Measurements from ENCODE around the gene TXNDC2. TPM values are rescaled to one million over a fixed set of nuclear protein-coding genes. Genes with fewer than 3 reads are reported as not detected.

The TXNDC2 gene
- total RNA-seq, 1 experiment from 2014 or later, result 0.28 TPM

DNA sequence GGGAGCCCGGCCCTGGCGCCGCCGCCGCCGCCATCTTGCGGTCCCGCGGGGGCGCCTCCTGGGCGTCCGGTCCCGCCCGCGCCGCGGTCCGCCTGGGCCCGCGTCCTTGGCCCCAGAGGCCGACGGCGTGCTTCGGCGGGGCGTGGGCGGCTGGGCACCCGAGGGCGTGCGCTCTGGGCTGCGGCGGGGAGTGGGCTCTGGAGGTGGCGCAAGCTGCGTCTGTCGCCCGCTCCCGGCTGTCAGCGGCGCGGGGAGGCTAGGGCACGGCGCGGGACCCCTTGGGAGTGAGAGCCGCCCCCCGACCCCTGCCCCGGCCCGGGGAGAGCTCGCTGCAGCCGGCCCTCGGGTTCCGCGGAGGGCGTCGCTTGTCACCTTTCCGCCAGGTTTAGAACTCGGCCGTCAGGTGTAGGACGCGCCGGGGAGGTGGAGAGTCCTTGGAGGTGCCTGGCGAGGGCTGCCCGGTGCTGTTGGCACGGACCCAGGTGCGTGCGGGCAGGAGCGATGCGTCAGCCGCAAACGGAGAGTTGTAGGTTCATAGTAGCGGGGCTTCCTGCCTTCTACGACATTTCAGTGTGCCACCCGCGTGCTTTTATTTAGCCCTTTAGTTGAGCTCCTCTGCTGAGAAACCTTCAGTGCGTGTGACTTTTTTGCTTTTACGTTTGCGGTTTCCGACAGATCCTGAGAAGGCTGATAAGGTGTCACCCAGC is 29.0 kb downstream of the TXNDC2 start:
- Histone ChIP-seq H3K4ac (ENCODE audit: low read depth, low read length) (no peak overlapping the region), H3K79me1 (ENCODE audit: insufficient read depth, low read depth, low read length, poor library complexity, severe bottlenecking) (no peaks in the 10 kb centered on the region), H2AK5ac (ENCODE audit: insufficient read length, low read length) (no peak overlapping the region), H4K8ac (replicated peaks; ENCODE audit: insufficient read length, low read depth, low read length) (no peak overlapping the region), H4K91ac (ENCODE audit: insufficient read length, low read depth, low read length) (no peak overlapping the region), H3K14ac (ENCODE audit: insufficient read depth, low read length) (peak overlapping the region; percentile 83; the same call in 1 of the 2 replicates), H3K4me1 (ENCODE audit: insufficient read depth, low read length) (no peaks in the 10 kb centered on the region; the same call in 1 of the 2 replicates), H3T11ph (ENCODE audit: low read length) (no peak overlapping the region), H2BK120ac (ENCODE audit: low read depth, low read length, poor library complexity, severe bottlenecking) (no peak overlapping the region), H2BK5ac (ENCODE audit: insufficient read length, low read length) (no peak overlapping the region), H3K18ac (ENCODE audit: insufficient read length, low read depth, low read length) (no peak overlapping the region), H2BK20ac (ENCODE audit: low read depth, low read length, poor library complexity, severe bottlenecking) (no peak overlapping the region), H3K27me3 (ENCODE audit: insufficient read depth, low read length) (no peaks in the 10 kb centered on the region), H3K27ac (ENCODE audit: insufficient read length, low read depth, low read length) (no peak overlapping the region), H3K4me2 (ENCODE audit: insufficient read depth, insufficient read length, low read length) (peak overlapping the region; percentile 86), H4K20me1 (ENCODE audit: control insufficient read depth, insufficient read depth, insufficient read length) (no peaks in the 10 kb centered on the region), H3K23me2 (ENCODE audit: insufficient read length, low read depth, low read length, poor library complexity, severe bottlenecking) (peaks cover 4% of the 10 kb centered on the region), H3K9ac (ENCODE audit: extremely low read depth, insufficient read length, low read length) (peak overlapping the region; percentile 44), H2AFZ (ENCODE audit: low read length) (no peak overlapping the region), H2BK15ac (ENCODE audit: low read depth, low read length) (no peak overlapping the region), H2BK12ac (ENCODE audit: insufficient read length, low read depth, low read length) (no peak overlapping the region), H3K9me3 (ENCODE audit: control insufficient read depth, low read depth, low read length) (no peaks in the 10 kb centered on the region), H4K5ac (ENCODE audit: insufficient read length, low read depth, low read length) (no peak overlapping the region), H3K23ac (ENCODE audit: insufficient read length, low read depth, low read length) (no peak overlapping the region), H3K56ac (ENCODE audit: insufficient read length, low read depth, low read length) (no peak overlapping the region), H3K79me2 (ENCODE audit: insufficient read depth, low read length) (peaks cover 41% of the 10 kb centered on the region; the same call in 1 of the 2 replicates)
- no CpG with 5 or more reads among the region's 77 CpGs for WGBS (ENCODE audit: extremely low coverage, insufficient read length, low lambda C conversion rate)
- Mint-ChIP-seq H3K36me3 (ENCODE audit: insufficient read depth in 1 of 3, low read depth in 3 of 3) (no peaks in the 10 kb centered on the region), H3K4me1 (peaks cover 22 to 23% of the 10 kb centered on the region in 2 experiments), H3K9me3 (0 out of 5 replicates have a peak, but pooled peaks cover 0 to 3% of the 10 kb centered on the region in 2 experiments), H3K4me3 (peak overlapping the region; percentile 83 to 88), H3K27ac (peak overlapping the region in 2 of 3 experiments; percentile 41 to 45; a peak in 3 of 7 replicates), H3K27me3 (ENCODE audit: low read depth) (no peaks in the 10 kb centered on the region; the same call in 1 of the 2 replicates)
- DNase-seq, result peak; percentile 50
- TF ChIP-seq, protein P1, sequence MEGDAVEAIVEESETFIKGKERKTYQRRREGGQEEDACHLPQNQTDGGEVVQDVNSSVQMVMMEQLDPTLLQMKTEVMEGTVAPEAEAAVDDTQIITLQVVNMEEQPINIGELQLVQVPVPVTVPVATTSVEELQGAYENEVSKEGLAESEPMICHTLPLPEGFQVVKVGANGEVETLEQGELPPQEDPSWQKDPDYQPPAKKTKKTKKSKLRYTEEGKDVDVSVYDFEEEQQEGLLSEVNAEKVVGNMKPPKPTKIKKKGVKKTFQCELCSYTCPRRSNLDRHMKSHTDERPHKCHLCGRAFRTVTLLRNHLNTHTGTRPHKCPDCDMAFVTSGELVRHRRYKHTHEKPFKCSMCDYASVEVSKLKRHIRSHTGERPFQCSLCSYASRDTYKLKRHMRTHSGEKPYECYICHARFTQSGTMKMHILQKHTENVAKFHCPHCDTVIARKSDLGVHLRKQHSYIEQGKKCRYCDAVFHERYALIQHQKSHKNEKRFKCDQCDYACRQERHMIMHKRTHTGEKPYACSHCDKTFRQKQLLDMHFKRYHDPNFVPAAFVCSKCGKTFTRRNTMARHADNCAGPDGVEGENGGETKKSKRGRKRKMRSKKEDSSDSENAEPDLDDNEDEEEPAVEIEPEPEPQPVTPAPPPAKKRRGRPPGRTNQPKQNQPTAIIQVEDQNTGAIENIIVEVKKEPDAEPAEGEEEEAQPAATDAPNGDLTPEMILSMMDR (conservative IDR thresholded peaks at IDR 0.05), result no peak

Measured in H9 (cell line).